DOHH2 (cell line): ENCODE results near the gene AHI1.

Experiments
- EZH2phosphoT487 ChIP-seq: fragments of 200-600 bp; sonication (generic); IDR thresholded peaks from 2 replicates; pipeline ENCODE4 v1.6.1; 2017; ENCODE audit warnings: borderline replicate concordance, mild to moderate bottlenecking, antibody characterized with exemption, low read length, moderate library complexity, mixed read lengths
- TF ChIP-seq, protein P1 (sequence below): fragments of 200-600 bp; sonication (generic); IDR thresholded peaks from one replicate; pipeline ENCODE4 v1.5.1; 2014; ENCODE audit warnings: antibody characterized with exemption, mild to moderate bottlenecking, low read depth, low read length; ENCODE audit not compliant: poor library complexity, severe bottlenecking

DNA sequence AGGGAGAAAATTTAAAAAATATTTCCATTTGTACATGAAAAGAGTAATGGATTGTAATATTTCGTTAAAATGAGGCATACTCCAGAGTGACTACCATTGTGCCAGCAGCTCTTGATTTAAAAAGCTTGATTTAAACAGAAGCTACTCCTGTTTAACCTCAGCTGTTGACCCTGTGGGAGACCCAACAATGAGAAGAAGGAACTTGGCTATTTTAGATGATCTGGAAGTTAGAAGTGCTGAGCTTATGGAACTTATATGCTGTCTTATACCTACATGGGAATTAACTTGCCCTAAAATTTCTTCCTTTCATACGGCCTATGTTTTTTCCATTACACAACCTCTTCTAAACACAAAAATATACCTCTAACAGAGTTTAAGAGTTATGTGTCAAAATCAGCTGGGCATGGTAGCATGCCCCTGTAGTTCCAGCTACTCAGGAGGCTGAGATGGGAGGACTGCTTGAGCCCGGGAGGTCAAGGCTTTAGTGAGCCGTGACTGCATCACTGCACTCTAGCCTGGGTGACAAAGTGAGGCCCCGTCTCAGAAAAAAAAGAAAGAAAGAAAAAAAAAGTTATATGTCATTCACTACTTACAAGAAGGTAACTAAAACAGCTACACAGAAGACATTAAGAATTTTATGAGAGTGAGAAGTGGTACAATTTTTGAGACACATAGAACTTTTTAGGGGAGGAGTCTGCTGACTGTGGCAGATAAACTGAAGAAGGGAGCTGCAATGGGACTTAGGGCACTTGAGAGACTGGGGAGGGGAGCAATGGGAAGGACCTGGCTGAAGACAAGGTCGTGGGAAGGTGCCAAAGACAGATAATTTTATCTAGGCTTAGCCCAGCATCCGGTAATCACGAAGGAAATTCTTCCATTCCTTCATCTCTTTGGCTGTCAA, 176.6 kb downstream of the AHI1 start:
- TF ChIP-seq, protein P1, sequence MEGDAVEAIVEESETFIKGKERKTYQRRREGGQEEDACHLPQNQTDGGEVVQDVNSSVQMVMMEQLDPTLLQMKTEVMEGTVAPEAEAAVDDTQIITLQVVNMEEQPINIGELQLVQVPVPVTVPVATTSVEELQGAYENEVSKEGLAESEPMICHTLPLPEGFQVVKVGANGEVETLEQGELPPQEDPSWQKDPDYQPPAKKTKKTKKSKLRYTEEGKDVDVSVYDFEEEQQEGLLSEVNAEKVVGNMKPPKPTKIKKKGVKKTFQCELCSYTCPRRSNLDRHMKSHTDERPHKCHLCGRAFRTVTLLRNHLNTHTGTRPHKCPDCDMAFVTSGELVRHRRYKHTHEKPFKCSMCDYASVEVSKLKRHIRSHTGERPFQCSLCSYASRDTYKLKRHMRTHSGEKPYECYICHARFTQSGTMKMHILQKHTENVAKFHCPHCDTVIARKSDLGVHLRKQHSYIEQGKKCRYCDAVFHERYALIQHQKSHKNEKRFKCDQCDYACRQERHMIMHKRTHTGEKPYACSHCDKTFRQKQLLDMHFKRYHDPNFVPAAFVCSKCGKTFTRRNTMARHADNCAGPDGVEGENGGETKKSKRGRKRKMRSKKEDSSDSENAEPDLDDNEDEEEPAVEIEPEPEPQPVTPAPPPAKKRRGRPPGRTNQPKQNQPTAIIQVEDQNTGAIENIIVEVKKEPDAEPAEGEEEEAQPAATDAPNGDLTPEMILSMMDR = no peak
- no peak for TF ChIP-seq EZH2phosphoT487
